HCT116 (cell line): ENCODE data around the gene CDKAL1.

Experiments
- POLR2A ChIP-seq: IDR thresholded peaks from 2 replicates; pipeline ENCODE4 v1.7.0; 2011; ENCODE audit warnings: borderline replicate concordance; ENCODE audit not compliant: insufficient read depth, insufficient read length; ENCODE audit errors: extremely low read depth
- TF ChIP-seq, protein P1 (sequence below), 3 experiments: fragments of 200-600 bp in 1 of 3; sonication (generic) in 1 of 3; IDR thresholded peaks in 2 of 3; conservative IDR thresholded peaks in 1 of 3; 2 replicates each; pipeline ENCODE4 v1.5.1; 2012 to 2017; ENCODE audit warnings: low read depth in 2 of 3, low read length in 2 of 3, antibody characterized with exemption in 1 of 3, borderline replicate concordance in 1 of 3, control low read depth in 1 of 3, mild to moderate bottlenecking in 1 of 3, mixed read lengths in 1 of 3, mixed run types in 1 of 3, moderate library complexity in 1 of 3; ENCODE audit not compliant: insufficient read depth in 1 of 3

DNA sequence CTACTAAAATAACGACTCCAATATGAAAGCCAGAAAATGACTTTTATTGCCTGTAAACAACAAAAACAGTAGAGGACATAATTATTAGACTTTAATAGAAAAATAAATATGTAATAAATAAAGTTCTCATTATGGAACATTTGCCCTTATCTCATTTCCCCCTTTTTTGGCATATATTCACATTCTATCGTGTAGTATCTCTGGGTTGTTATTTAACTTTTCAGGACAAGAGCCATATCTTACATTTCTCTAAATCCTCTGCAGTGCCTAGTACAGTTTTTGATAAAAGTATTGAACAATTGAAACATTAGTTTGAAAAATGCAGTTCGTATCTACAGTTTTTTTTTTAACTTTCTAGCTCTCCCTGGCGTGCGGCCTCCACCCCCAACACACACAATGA is 617.3 kb downstream of the CDKAL1 start:
- TF ChIP-seq, protein P1, sequence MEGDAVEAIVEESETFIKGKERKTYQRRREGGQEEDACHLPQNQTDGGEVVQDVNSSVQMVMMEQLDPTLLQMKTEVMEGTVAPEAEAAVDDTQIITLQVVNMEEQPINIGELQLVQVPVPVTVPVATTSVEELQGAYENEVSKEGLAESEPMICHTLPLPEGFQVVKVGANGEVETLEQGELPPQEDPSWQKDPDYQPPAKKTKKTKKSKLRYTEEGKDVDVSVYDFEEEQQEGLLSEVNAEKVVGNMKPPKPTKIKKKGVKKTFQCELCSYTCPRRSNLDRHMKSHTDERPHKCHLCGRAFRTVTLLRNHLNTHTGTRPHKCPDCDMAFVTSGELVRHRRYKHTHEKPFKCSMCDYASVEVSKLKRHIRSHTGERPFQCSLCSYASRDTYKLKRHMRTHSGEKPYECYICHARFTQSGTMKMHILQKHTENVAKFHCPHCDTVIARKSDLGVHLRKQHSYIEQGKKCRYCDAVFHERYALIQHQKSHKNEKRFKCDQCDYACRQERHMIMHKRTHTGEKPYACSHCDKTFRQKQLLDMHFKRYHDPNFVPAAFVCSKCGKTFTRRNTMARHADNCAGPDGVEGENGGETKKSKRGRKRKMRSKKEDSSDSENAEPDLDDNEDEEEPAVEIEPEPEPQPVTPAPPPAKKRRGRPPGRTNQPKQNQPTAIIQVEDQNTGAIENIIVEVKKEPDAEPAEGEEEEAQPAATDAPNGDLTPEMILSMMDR (IDR thresholded peaks at IDR 0.05 in 2 of 3, conservative IDR thresholded peaks at IDR 0.05 in 1 of 3; ENCODE audit: borderline replicate concordance in 1 of 3, insufficient read depth in 1 of 3, low read depth in 2 of 3, low read length in 2 of 3), result no peak
- no peak for TF ChIP-seq POLR2A
